GM19043 (cell line): ENCODE data around the gene PTCH1.

Source experiments
- ATAC-seq: cut with Tn5 transposase; IDR thresholded peaks from one replicate; pipeline ENCODE4 v1.9.1; 2021; ENCODE audit warnings: low read depth; ENCODE audit not compliant: unreplicated experiment

PTCH1 gene

GRCh38 chr9:95499847-95500246, 16.9 kb downstream of the PTCH1 start:
- ATAC-seq = no peak

- no peak for ATAC-seq
Observed at GRCh38 chr9:95499046-95499676, 17.6 kb downstream of the PTCH1 start.

GRCh38 chr9:95498641-95499040, 18.1 kb downstream of the PTCH1 start:
- no peak for ATAC-seq

GRCh38 chr9:95497772-95498171, 19.0 kb downstream of the PTCH1 start:
- ATAC-seq = no peak

GRCh38 chr9:95496687-95497086, 20.1 kb downstream of the PTCH1 start:
- no peak for ATAC-seq

- ATAC-seq = no peak
Observed at GRCh38 chr9:95495961-95496360, 20.8 kb downstream of the PTCH1 start.

GRCh38 chr9:95495529-95495928, 21.2 kb downstream of the PTCH1 start:
- ATAC-seq = no peak

- peak; percentile 96 for ATAC-seq
Observed at GRCh38 chr9:95494416-95495371, 22.1 kb downstream of the PTCH1 start.

GRCh38 chr9:95494022-95494415, 22.8 kb downstream of the PTCH1 start:
- peak; percentile 4 for ATAC-seq

- ATAC-seq = no peak
Observed at GRCh38 chr9:95493402-95493801, 23.4 kb downstream of the PTCH1 start.

- no peak for ATAC-seq
Observed at GRCh38 chr9:95491543-95492320, 25.0 kb downstream of the PTCH1 start.

- no peak for ATAC-seq
Observed at GRCh38 chr9:95488954-95489353, 27.8 kb downstream of the PTCH1 start.

GRCh38 chr9:95486318-95486717, 30.5 kb downstream of the PTCH1 start:
- no peak for ATAC-seq

GRCh38 chr9:95484225-95484624, 32.5 kb downstream of the PTCH1 start:
- ATAC-seq = no peak

- no peak for ATAC-seq
Observed at GRCh38 chr9:95483431-95483830, 33.3 kb downstream of the PTCH1 start.

- no peak for ATAC-seq
Observed at GRCh38 chr9:95482621-95483020, 34.1 kb downstream of the PTCH1 start.

- ATAC-seq = no peak
Observed at GRCh38 chr9:95481000-95481399, 35.8 kb downstream of the PTCH1 start.

GRCh38 chr9:95480346-95480745, 36.4 kb downstream of the PTCH1 start:
- ATAC-seq = no peak

- ATAC-seq = no peak
Observed at GRCh38 chr9:95479330-95479729, 37.4 kb downstream of the PTCH1 start.

- no peak for ATAC-seq
Observed at GRCh38 chr9:95478335-95478734, 38.4 kb downstream of the PTCH1 start.

- ATAC-seq = no peak
Observed at GRCh38 chr9:95477885-95478284, 38.9 kb downstream of the PTCH1 start.
